H1 (cell line): Measurements from ENCODE around the gene TFCP2.

Experiments used
- BRCA1 ChIP-seq: IDR thresholded peaks from 2 replicates; pipeline ENCODE4 v1.6.1; 2012; ENCODE audit warnings: low read depth, low read length, improper control_type of control experiment
- CBX5 ChIP-seq: fragments of 300-800, 300-1000 bp; sonication (generic); IDR thresholded peaks from 2 replicates; pipeline ENCODE4 v1.7.1; 2016; ENCODE audit warnings: antibody characterized with exemption, low read length, low read depth
- EP300 ChIP-seq, 2 experiments: IDR thresholded peaks; 1 replicate in 1 of 2; 2 replicates in 1 of 2; pipeline ENCODE4 v1.6.1; 2011 to 2012; ENCODE audit warnings: low read depth in 2 of 2, low read length in 2 of 2, mild to moderate bottlenecking in 2 of 2, borderline replicate concordance in 1 of 2, inconsistent platforms in 1 of 2, moderate library complexity in 1 of 2
- GTF2F1 ChIP-seq: IDR thresholded peaks from 2 replicates; pipeline ENCODE4 v1.6.1; 2012; ENCODE audit warnings: low read depth, low read length, improper control_type of control experiment, borderline replicate concordance
- JUN ChIP-seq: IDR thresholded peaks from 2 replicates; pipeline ENCODE4 v1.6.1; 2011; ENCODE audit warnings: low read depth, mild to moderate bottlenecking, improper control_type of control experiment, low read length
- PHF8 ChIP-seq: fragments of 200-600 bp; sonication (generic); conservative IDR thresholded peaks from 2 replicates; pipeline ENCODE4 v1.7.1; 2012; ENCODE audit warnings: low read depth, mild to moderate bottlenecking, inconsistent platforms, low read length, moderate library complexity
- POLR2A ChIP-seq, 2 experiments: IDR thresholded peaks; 1 replicate in 1 of 2; 2 replicates in 1 of 2; pipeline ENCODE4 v1.6.1; 2011; ENCODE audit warnings: low read depth in 2 of 2, low read length in 2 of 2, mild to moderate bottlenecking in 2 of 2; ENCODE audit errors: control extremely low read depth in 1 of 2
- POLR2AphosphoS5 ChIP-seq: IDR thresholded peaks from 2 replicates; pipeline ENCODE4 v1.6.1; 2011; ENCODE audit warnings: low read depth, low read length
- RAD21 ChIP-seq, 2 experiments: IDR thresholded peaks in 1 of 2; conservative IDR thresholded peaks in 1 of 2; 2 replicates each; pipeline ENCODE4 v1.6.1; 2011; ENCODE audit warnings: low read depth in 2 of 2, low read length in 2 of 2, improper control_type of control experiment in 1 of 2, inconsistent platforms in 1 of 2, mild to moderate bottlenecking in 1 of 2, moderate library complexity in 1 of 2
- RNF2 ChIP-seq: fragments of 200-900, 300-1000 bp; sonication (generic); IDR thresholded peaks from 2 replicates; pipeline ENCODE4 v1.7.1; 2016; ENCODE audit warnings: borderline replicate concordance, low read depth, mild to moderate bottlenecking, antibody characterized with exemption, low read length; ENCODE audit not compliant: poor library complexity, severe bottlenecking; ENCODE audit errors: missing control alignments
- SP2 ChIP-seq: IDR thresholded peaks from 2 replicates; pipeline ENCODE4 v1.6.1; 2012; ENCODE audit warnings: mild to moderate bottlenecking, low read length, inconsistent platforms
- TAF1 ChIP-seq: IDR thresholded peaks from 2 replicates; pipeline ENCODE4 v1.6.1; 2011; ENCODE audit warnings: mild to moderate bottlenecking, low read depth, low read length
- TF ChIP-seq, protein P1 (sequence below), 3 experiments: IDR thresholded peaks; 1 replicate in 2 of 3; 2 replicates in 1 of 3; pipeline versions ENCODE4 v1.5.1 to v1.6.1; 2011; ENCODE audit warnings: low read length in 3 of 3, mild to moderate bottlenecking in 3 of 3, inconsistent platforms in 2 of 3, low read depth in 1 of 3, moderate library complexity in 1 of 3; ENCODE audit not compliant: insufficient read depth in 1 of 3; ENCODE audit errors: control extremely low read depth in 1 of 3
- TF ChIP-seq, protein P2 (sequence below): IDR thresholded peaks from 2 replicates; pipeline ENCODE4 v1.6.1; 2011; ENCODE audit warnings: low read depth, mild to moderate bottlenecking, low read length; ENCODE audit not compliant: insufficient read depth

DNA sequence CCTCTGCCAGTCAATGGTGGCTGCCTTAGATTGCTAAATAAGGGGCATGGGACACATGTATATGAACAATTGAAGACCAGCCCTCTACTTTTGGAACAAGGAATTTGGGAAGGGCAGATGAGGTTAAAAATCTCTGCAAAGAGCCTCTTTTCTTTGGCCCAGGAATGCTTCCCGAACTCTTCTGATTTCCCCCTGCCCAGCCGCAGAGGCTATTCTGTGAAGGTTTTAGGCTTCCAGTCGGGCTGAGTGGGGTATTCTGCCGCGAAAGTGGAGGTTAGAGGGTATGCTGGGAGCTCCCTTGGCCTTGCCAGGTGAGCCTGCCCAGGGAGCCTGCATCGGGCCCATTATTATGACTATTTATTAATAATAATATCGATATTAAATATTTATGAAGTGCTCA is 43.7 kb upstream of the TFCP2 start:
- TF ChIP-seq SP2 (no peak), GTF2F1 (no peak), PHF8 (no peak), POLR2A (IDR thresholded peaks at IDR 0.05; ENCODE audit: control extremely low read depth in 1 of 2, low read depth in 2 of 2, low read length in 2 of 2) (no peak), RNF2 (no peak), POLR2AphosphoS5 (no peak), BRCA1 (no peak), JUN (no peak), EP300 (IDR thresholded peaks at IDR 0.05; ENCODE audit: borderline replicate concordance in 1 of 2, low read depth in 2 of 2, low read length in 2 of 2) (no peak), CBX5 (no peak), TAF1 (no peak), RAD21 (IDR thresholded peaks at IDR 0.05 in 1 of 2, conservative IDR thresholded peaks at IDR 0.05 in 1 of 2; ENCODE audit: low read depth in 2 of 2, low read length in 2 of 2) (no peak)
- TF ChIP-seq, protein P1, sequence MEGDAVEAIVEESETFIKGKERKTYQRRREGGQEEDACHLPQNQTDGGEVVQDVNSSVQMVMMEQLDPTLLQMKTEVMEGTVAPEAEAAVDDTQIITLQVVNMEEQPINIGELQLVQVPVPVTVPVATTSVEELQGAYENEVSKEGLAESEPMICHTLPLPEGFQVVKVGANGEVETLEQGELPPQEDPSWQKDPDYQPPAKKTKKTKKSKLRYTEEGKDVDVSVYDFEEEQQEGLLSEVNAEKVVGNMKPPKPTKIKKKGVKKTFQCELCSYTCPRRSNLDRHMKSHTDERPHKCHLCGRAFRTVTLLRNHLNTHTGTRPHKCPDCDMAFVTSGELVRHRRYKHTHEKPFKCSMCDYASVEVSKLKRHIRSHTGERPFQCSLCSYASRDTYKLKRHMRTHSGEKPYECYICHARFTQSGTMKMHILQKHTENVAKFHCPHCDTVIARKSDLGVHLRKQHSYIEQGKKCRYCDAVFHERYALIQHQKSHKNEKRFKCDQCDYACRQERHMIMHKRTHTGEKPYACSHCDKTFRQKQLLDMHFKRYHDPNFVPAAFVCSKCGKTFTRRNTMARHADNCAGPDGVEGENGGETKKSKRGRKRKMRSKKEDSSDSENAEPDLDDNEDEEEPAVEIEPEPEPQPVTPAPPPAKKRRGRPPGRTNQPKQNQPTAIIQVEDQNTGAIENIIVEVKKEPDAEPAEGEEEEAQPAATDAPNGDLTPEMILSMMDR (IDR thresholded peaks at IDR 0.05; ENCODE audit: control extremely low read depth in 1 of 3, insufficient read depth in 1 of 3, low read depth in 1 of 3, low read length in 3 of 3), result no peak
- TF ChIP-seq, protein P2, sequence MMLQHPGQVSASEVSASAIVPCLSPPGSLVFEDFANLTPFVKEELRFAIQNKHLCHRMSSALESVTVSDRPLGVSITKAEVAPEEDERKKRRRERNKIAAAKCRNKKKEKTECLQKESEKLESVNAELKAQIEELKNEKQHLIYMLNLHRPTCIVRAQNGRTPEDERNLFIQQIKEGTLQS, result no peak
